Smooth muscle cell (in vitro differentiated cells): ENCODE data around the gene NR1I3. TPM values are rescaled to one million over a fixed set of nuclear protein-coding genes. Genes with fewer than 3 reads are reported as not detected.
"Not testable (repeated sequence)": the region's sequence is repeated elsewhere in the genome, so short reads cannot be mapped to it uniquely, and the experiment has no call there.

Source experiments
- DNase-seq: peaks from one replicate; lab custom pipeline; 2025; ENCODE audit not compliant: unreplicated experiment; lab: John Stamatoyannopoulos, UW
- H2AFZ ChIP-seq: fragments of 200-600 bp; sonication (generic); 2 replicates; pipeline ENCODE4 v1.6.0; 2016; ENCODE audit warnings: antibody characterized with exemption, low read depth, mild to moderate bottlenecking
- H3F3A ChIP-seq: fragments of 200-600 bp; sonication (generic); 2 replicates; pipeline ENCODE4 v1.6.0; 2017; ENCODE audit warnings: antibody characterized with exemption, low read depth
- H3K27ac ChIP-seq: fragments of 200-600 bp; sonication (generic); 2 replicates; pipeline ENCODE4 v1.5.1; 2016; ENCODE audit warnings: low read depth, mild to moderate bottlenecking
- H3K27me3 ChIP-seq: fragments of 200-600 bp; sonication (generic); 2 replicates; pipeline ENCODE4 v1.6.1; 2016; ENCODE audit warnings: low read depth, mild to moderate bottlenecking
- H3K36me3 ChIP-seq: fragments of 200-600 bp; sonication (generic); 2 replicates; pipeline ENCODE4 v1.5.1; 2016; ENCODE audit warnings: low read depth
- H3K4me1 ChIP-seq: fragments of 200-600 bp; sonication (generic); 2 replicates; pipeline ENCODE4 v1.5.1; 2016; ENCODE audit warnings: low read depth
- H3K4me2 ChIP-seq: fragments of 200-600 bp; sonication (generic); 2 replicates; pipeline ENCODE4 v1.6.0; 2016; ENCODE audit warnings: mild to moderate bottlenecking
- H3K4me3 ChIP-seq: fragments of 200-600 bp; sonication (generic); 2 replicates; pipeline ENCODE4 v1.5.1; 2016; ENCODE audit warnings: mild to moderate bottlenecking
- H3K79me2 ChIP-seq: fragments of 200-600 bp; sonication (generic); 2 replicates; pipeline ENCODE4 v1.6.0; 2016; ENCODE audit warnings: low read depth, mild to moderate bottlenecking
- H3K9ac ChIP-seq: fragments of 200-600 bp; sonication (generic); 2 replicates; pipeline ENCODE4 v1.6.0; 2016; ENCODE audit warnings: low read depth
- H3K9me3 ChIP-seq: fragments of 200-600 bp; sonication (generic); replicated peaks from 2 replicates; pipeline ENCODE4 v1.5.1; 2016; ENCODE audit warnings: low read depth
- H4K20me1 ChIP-seq: fragments of 200-600 bp; sonication (generic); 2 replicates; pipeline ENCODE4 v1.6.0; 2016; ENCODE audit warnings: low read depth
- CTCF ChIP-seq: fragments of 200-600 bp; sonication (generic); IDR thresholded peaks from 2 replicates; pipeline ENCODE4 v1.5.1; 2017; ENCODE audit warnings: borderline replicate concordance, mild to moderate bottlenecking, antibody characterized with exemption; ENCODE audit not compliant: insufficient read depth, poor library complexity, severe bottlenecking
- WGBS: methylation state at CpG from one replicate; pipeline ENCODE4 v1.1.7; 2016; ENCODE audit warnings: low lambda C conversion rate; 5-methylcytosine and 5-hydroxymethylcytosine counted together
- polyA plus RNA-seq: library from polyadenylated mRNA; unstranded; fragments of >200 nt; fragmentation: Nextera tagmentation; extraction: Ambion mirVana; gene quantifications from 2 replicates; pipeline ENCODE4 v1.2.1, GENCODE V29; 2016
- total RNA-seq: library from RNA; depleted of rRNA; stranded (reverse); fragments of >200 nt; gene quantifications from 2 replicates; pipeline ENCODE4 v1.2.3, GENCODE V29; 2014

Gene NR1I3
- total and polyA plus RNA-seq, 2 experiments from 2014 or later, result 0.90 TPM; not detected in 1

GRCh38 chr1:161251579-161251978, 13.6 kb upstream of the NR1I3 start:
- H3K4me3 ChIP-seq, result no peak overlapping the region
- H3K36me3 ChIP-seq, result no peaks in the 10 kb centered on the region
- H4K20me1 ChIP-seq, result no peaks in the 10 kb centered on the region
- no peaks in the 10 kb centered on the region for H3K4me1 ChIP-seq
- no peak for DNase-seq
- no peak overlapping the region for H2AFZ ChIP-seq
- no peaks in the 10 kb centered on the region for H3F3A ChIP-seq
- 89% methylated on average over 8 of the region's 8 CpGs for WGBS
- H3K79me2 ChIP-seq, result no peaks in the 10 kb centered on the region
- H3K27me3 ChIP-seq, result no peaks in the 10 kb centered on the region
- TF ChIP-seq CTCF, result no peak
- H3K9me3 ChIP-seq, result no peaks in the 10 kb centered on the region
- H3K4me2 ChIP-seq, result no peak overlapping the region
- H3K27ac ChIP-seq, result no peak overlapping the region
- H3K9ac ChIP-seq, result no peak overlapping the region

GRCh38 chr1:161250829-161251228, 12.8 kb upstream of the NR1I3 start:
- Histone ChIP-seq H4K20me1 (no peaks in the 10 kb centered on the region), H3K4me2 (no peak overlapping the region), H3K36me3 (no peaks in the 10 kb centered on the region), H3K4me3 (no peak overlapping the region), H3K9me3 (no peaks in the 10 kb centered on the region), H3K4me1 (no peaks in the 10 kb centered on the region), H3K9ac (no peak overlapping the region), H3K27ac (no peak overlapping the region), H3F3A (no peaks in the 10 kb centered on the region), H3K27me3 (no peaks in the 10 kb centered on the region), H3K79me2 (no peaks in the 10 kb centered on the region), H2AFZ (no peak overlapping the region)
- WGBS, result 70% methylated on average over 7 of the region's 7 CpGs
- TF ChIP-seq CTCF, result no peak
- no peak for DNase-seq

GRCh38 chr1:161250100-161250499, 12.1 kb upstream of the NR1I3 start:
- H3K36me3 ChIP-seq, H3K79me2 ChIP-seq, H3K9me3 ChIP-seq, H3K27me3 ChIP-seq, H3F3A ChIP-seq, H3K27ac ChIP-seq, H3K9ac ChIP-seq, H3K4me1 ChIP-seq, H4K20me1 ChIP-seq, H3K4me3 ChIP-seq, DNase-seq, H3K4me2 ChIP-seq, H2AFZ ChIP-seq: not testable (repeated sequence)
- WGBS, result 94% methylated on average over 5 of the region's 5 CpGs

GRCh38 chr1:161244888-161245287, 6.9 kb upstream of the NR1I3 start:
- 88% methylated on average over 4 of the region's 4 CpGs for WGBS
- H3K9me3 ChIP-seq, result no peaks in the 10 kb centered on the region
- no peaks in the 10 kb centered on the region for H3K79me2 ChIP-seq
- H3K9ac ChIP-seq, result no peak overlapping the region
- H3K36me3 ChIP-seq, result no peaks in the 10 kb centered on the region
- H2AFZ ChIP-seq, result no peak overlapping the region
- DNase-seq, result no peak
- no peak overlapping the region for H3K27ac ChIP-seq
- no peaks in the 10 kb centered on the region for H3K4me1 ChIP-seq
- H3K4me3 ChIP-seq, result no peak overlapping the region
- H3K27me3 ChIP-seq, result no peaks in the 10 kb centered on the region
- no peak overlapping the region for H3K4me2 ChIP-seq
- H3F3A ChIP-seq, result no peaks in the 10 kb centered on the region
- TF ChIP-seq CTCF, result no peak
- no peaks in the 10 kb centered on the region for H4K20me1 ChIP-seq
